Effector memory CD4-positive, alpha-beta T cell (primary cell): ENCODE results near the gene ATP6V0C.

ENCODE experiments used
- DNase-seq, 3 donors: peaks; one replicate each; pipeline ENCODE4 v3.0.0-alpha.2; 2020
- H3K27ac ChIP-seq: 2 replicates; pipeline ENCODE4 v1.7.0; 2013; ENCODE audit warnings: mild to moderate bottlenecking, low read length, moderate library complexity; ENCODE audit not compliant: insufficient read depth, poor library complexity, severe bottlenecking
- H3K27me3 ChIP-seq: replicated peaks from 2 replicates; pipeline ENCODE4 v1.7.0; 2013; ENCODE audit warnings: mild to moderate bottlenecking, low read length; ENCODE audit not compliant: insufficient read depth, control insufficient read depth, poor library complexity, severe bottlenecking
- H3K36me3 ChIP-seq: 2 replicates; pipeline ENCODE4 v1.7.0; 2013; ENCODE audit warnings: mild to moderate bottlenecking, low read length, moderate library complexity; ENCODE audit not compliant: control insufficient read depth, insufficient read depth
- H3K4me1 ChIP-seq: 2 replicates; pipeline ENCODE4 v1.7.0; 2013; ENCODE audit warnings: low read length, mild to moderate bottlenecking; ENCODE audit not compliant: control insufficient read depth, insufficient read depth, poor library complexity, severe bottlenecking
- H3K4me3 ChIP-seq: 2 replicates; pipeline ENCODE4 v1.7.0; 2013; ENCODE audit warnings: low read length, low read depth, mild to moderate bottlenecking; ENCODE audit not compliant: insufficient read depth, poor library complexity, severe bottlenecking
- H3K9me3 ChIP-seq: 2 replicates; pipeline ENCODE4 v1.7.0; 2013; ENCODE audit warnings: mild to moderate bottlenecking, low read length, moderate library complexity; ENCODE audit not compliant: control insufficient read depth

Gene ATP6V0C

GRCh38 chr16:2511996-2512734 lies 1.6 kb upstream of the ATP6V0C start:
- DNase-seq, result no peak
- Histone ChIP-seq H3K36me3 (no peaks in the 10 kb centered on the region), H3K4me3 (no peak overlapping the region), H3K27ac (no peak overlapping the region), H3K9me3 (no peaks in the 10 kb centered on the region), H3K27me3 (no peaks in the 10 kb centered on the region), H3K4me1 (peaks cover 29% of the 10 kb centered on the region)

- peaks cover 34% of the 10 kb centered on the region for H3K4me1 ChIP-seq
- peak overlapping the region; percentile 95 for H3K4me3 ChIP-seq
- no peaks in the 10 kb centered on the region for H3K36me3 ChIP-seq
- no peak for DNase-seq
- H3K9me3 ChIP-seq, result no peaks in the 10 kb centered on the region
- H3K27me3 ChIP-seq, result no peaks in the 10 kb centered on the region
- H3K27ac ChIP-seq, result peak overlapping the region; percentile 31
Observed at GRCh38 chr16:2512735-2513404, 882 bp upstream of the ATP6V0C start.

GRCh38 chr16:2514333-2515179 lies 804 bp downstream of the ATP6V0C start:
- peaks cover 4% of the 10 kb centered on the region for H3K36me3 ChIP-seq
- peak overlapping the region; percentile 98 for H3K27ac ChIP-seq
- no peaks in the 10 kb centered on the region for H3K9me3 ChIP-seq
- peak; percentile 34 to 38 (median 34) for DNase-seq
- peaks cover 49% of the 10 kb centered on the region for H3K4me1 ChIP-seq
- no peaks in the 10 kb centered on the region for H3K27me3 ChIP-seq
- peak overlapping the region; percentile 95 for H3K4me3 ChIP-seq

DNA sequence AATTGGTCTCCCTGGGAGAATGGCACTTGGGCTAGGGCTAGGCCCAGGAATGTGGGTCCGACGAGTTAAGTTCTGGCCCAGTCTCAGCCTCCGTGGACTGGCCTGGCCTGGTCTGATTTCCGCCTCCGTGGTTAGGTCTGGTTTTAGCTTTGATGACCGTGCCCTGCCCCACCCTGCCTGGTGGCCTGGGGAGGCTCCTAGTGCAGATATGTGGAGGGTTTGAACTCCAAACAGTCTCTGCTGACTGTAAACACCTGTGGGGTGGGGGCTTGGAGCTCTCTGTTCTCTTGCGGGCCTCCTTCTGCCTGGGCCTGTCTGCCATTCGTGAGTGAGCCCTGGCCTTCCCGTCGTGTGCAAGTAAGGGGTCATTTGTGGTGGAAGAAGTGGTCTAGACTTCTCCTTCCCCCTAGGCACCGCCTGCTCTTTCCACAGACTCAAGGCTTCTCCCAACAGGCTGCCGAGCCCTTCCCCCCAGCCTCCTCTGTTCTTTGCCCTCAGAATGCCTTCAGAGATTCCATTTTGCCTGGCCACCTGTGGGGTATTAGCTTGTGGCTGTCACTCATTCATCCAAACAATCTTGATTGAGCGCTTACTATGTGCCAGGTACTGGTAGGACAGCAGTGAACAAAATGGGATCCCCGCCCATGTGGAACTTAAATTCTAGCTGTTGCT lies 1.6 kb downstream of the ATP6V0C start:
- peak overlapping the region; percentile 98 for H3K27ac ChIP-seq
- peaks cover 53% of the 10 kb centered on the region for H3K4me1 ChIP-seq
- peaks cover 4% of the 10 kb centered on the region for H3K36me3 ChIP-seq
- H3K27me3 ChIP-seq, result no peaks in the 10 kb centered on the region
- peak overlapping the region; percentile 95 for H3K4me3 ChIP-seq
- no peak for DNase-seq
- H3K9me3 ChIP-seq, result no peaks in the 10 kb centered on the region

GRCh38 chr16:2516391-2517240 lies 2.9 kb downstream of the ATP6V0C start:
- Histone ChIP-seq H3K4me3 (peak overlapping the region; percentile 17), H3K9me3 (no peaks in the 10 kb centered on the region), H3K36me3 (peaks cover 4% of the 10 kb centered on the region), H3K27me3 (no peaks in the 10 kb centered on the region), H3K4me1 (peaks cover 61% of the 10 kb centered on the region), H3K27ac (peak overlapping the region; percentile 37)
- no peak for DNase-seq

- DNase-seq, result no peak
- Histone ChIP-seq H3K4me1 (peaks cover 60% of the 10 kb centered on the region), H3K36me3 (peaks cover 9% of the 10 kb centered on the region), H3K27me3 (no peaks in the 10 kb centered on the region), H3K4me3 (no peak overlapping the region), H3K9me3 (no peaks in the 10 kb centered on the region), H3K27ac (no peak overlapping the region)
Observed at GRCh38 chr16:2517954-2518605, 4.3 kb downstream of the ATP6V0C start.

DNA sequence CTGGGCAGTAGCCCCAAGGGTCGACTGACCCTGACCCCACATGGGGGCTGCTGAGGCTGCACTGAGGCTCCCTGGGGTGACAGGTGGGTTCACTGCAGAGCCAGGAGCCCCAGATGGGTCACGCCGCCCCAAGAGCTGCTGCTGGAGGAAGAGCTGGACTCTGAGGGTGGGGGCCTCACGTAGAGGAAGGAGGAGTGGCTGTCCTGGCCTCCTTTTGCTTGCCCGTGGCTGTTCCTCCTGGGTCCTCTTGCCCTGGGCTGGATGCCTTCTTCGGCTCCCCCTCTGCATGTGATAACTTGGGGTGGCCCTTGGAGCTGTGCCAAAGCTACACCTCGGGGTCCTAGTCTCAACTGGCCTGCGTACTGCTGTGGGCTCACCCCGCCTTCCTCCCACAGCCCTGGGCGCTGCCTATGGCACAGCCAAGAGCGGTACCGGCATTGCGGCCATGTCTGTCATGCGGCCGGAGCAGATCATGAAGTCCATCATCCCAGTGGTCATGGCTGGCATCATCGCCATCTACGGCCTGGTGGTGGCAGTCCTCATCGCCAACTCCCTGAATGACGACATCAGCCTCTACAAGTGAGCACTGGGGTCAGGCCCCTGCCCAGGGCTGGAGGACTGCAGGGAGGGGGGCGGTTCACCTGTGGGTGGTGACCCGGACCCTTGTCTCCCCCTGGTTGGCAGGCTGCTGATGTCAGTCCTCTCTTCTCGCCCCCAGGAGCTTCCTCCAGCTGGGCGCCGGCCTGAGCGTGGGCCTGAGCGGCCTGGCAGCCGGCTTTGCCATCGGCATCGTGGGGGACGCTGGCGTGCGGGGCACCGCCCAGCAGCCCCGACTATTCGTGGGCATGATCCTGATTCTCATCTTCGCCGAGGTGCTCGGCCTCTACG lies 5.3 kb downstream of the ATP6V0C start:
- Histone ChIP-seq H3K27ac (peak overlapping the region; percentile 55), H3K4me3 (no peak overlapping the region)

GRCh38 chr16:2519711-2520080 lies 5.9 kb downstream of the ATP6V0C start:
- peaks cover 55% of the 10 kb centered on the region for H3K4me1 ChIP-seq
- peaks cover 24% of the 10 kb centered on the region for H3K36me3 ChIP-seq
- no peak overlapping the region for H3K4me3 ChIP-seq

More for the DNA sequence above, 5.3 kb downstream of the ATP6V0C start:
- Histone ChIP-seq H3K27me3 (no peaks in the 10 kb centered on the region), H3K36me3 (peaks cover 18% of the 10 kb centered on the region), H3K4me1 (peaks cover 56% of the 10 kb centered on the region), H3K9me3 (no peaks in the 10 kb centered on the region)
- DNase-seq, result no peak

More at GRCh38 chr16:2519711-2520080, 5.9 kb downstream of the ATP6V0C start:
- no peaks in the 10 kb centered on the region for H3K9me3 ChIP-seq
- no peak for DNase-seq
- peak overlapping the region; percentile 55 for H3K27ac ChIP-seq
- H3K27me3 ChIP-seq, result no peaks in the 10 kb centered on the region
